GM12892 (cell line): ENCODE data around the gene EXD2.

Experiments
- POLR2A ChIP-seq: IDR thresholded peaks from 2 replicates; pipeline ENCODE4 v1.6.1; 2011; ENCODE audit warnings: low read depth, low read length, control low read depth
- POLR2AphosphoS5 ChIP-seq: IDR thresholded peaks from 2 replicates; pipeline ENCODE4 v1.6.1; 2011; ENCODE audit warnings: low read depth, low read length, control low read depth

DNA sequence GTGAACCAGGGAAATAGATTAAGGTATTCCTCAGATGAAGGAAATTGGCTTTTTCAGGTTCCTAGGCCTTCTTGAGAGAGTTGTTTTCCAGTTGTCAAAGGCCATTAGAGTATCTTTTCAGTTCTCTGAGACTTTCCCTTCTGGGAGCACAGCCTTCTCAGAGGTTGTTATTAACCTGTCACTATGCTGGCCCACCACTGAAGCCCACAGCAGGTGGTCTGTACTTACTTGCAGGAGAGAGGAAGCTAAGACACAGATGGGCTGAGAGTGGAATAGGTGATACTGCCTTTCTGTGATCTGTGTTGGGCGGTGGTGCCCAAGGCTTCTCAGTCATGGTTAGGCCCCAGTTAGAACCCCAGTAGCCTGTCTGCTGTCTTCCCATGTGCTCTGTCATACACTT is 45.8 kb downstream of the EXD2 start:
- no peak for TF ChIP-seq POLR2AphosphoS5
- TF ChIP-seq POLR2A, result no peak
